Duodenal mucosa (tissue), 2 donors: Measurements from ENCODE around the gene PCNX1.

Experiments used
- H3K27ac ChIP-seq: one replicate; pipeline ENCODE4 v1.7.0; 2013; ENCODE audit warnings: low read depth, low read length
- H3K27me3 ChIP-seq, 2 donors: one replicate each; pipeline ENCODE4 v1.7.0; 2013; ENCODE audit warnings: low read length in 2 of 2, control low read depth in 1 of 2; ENCODE audit not compliant: insufficient read depth in 2 of 2, control insufficient read depth in 1 of 2
- H3K36me3 ChIP-seq, 2 donors: one replicate each; pipeline ENCODE4 v1.7.0; 2013; ENCODE audit warnings: low read length in 2 of 2, control low read depth in 1 of 2; ENCODE audit not compliant: insufficient read depth in 2 of 2, control insufficient read depth in 1 of 2
- H3K4me1 ChIP-seq, 2 donors: one replicate each; pipeline ENCODE4 v1.7.0; 2013; ENCODE audit warnings: low read length in 2 of 2, control low read depth in 1 of 2; ENCODE audit not compliant: insufficient read depth in 2 of 2, control insufficient read depth in 1 of 2
- H3K4me3 ChIP-seq, 2 donors: one replicate each; pipeline ENCODE4 v1.7.0; 2013; ENCODE audit warnings: low read length in 2 of 2, low read depth in 1 of 2
- H3K9ac ChIP-seq, 2 donors: one replicate each; pipeline ENCODE4 v1.7.0; 2013; ENCODE audit warnings: low read length in 2 of 2, low read depth in 1 of 2
- H3K9me3 ChIP-seq, 2 donors: one replicate each; pipeline ENCODE4 v1.7.0; 2013; ENCODE audit warnings: low read length in 2 of 2, control low read depth in 1 of 2; ENCODE audit not compliant: control insufficient read depth in 1 of 2

The PCNX1 gene

DNA sequence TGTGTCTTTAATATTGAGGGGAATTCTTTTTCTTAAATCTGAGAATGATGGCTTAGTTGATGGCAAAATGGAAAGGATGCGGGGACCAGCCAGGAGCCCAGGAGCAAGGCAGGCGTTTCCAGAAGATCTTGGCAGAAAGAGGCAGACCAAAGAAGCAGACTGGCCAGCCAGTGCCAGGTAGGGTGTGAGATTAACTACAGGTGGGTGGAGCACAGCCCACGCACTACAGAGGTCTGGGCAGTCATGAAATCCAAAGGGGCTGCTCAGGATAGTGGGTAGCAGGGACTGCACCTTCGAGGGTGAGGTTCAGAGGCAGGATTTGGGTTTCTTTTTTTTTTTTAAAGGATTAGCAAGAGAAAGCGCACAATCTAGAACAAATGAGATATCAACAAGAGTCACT, 17.7 kb upstream of the PCNX1 start:
- no peak overlapping the region for H3K9ac ChIP-seq
- no peak overlapping the region for H3K27ac ChIP-seq
- H3K27me3 ChIP-seq, result no peaks in the 10 kb centered on the region
- peaks cover 32 to 39% of the 10 kb centered on the region in 2 donors for H3K4me1 ChIP-seq
- no peaks in the 10 kb centered on the region for H3K36me3 ChIP-seq
- H3K9me3 ChIP-seq, result no peaks in the 10 kb centered on the region
- H3K4me3 ChIP-seq, result no peak overlapping the region

DNA sequence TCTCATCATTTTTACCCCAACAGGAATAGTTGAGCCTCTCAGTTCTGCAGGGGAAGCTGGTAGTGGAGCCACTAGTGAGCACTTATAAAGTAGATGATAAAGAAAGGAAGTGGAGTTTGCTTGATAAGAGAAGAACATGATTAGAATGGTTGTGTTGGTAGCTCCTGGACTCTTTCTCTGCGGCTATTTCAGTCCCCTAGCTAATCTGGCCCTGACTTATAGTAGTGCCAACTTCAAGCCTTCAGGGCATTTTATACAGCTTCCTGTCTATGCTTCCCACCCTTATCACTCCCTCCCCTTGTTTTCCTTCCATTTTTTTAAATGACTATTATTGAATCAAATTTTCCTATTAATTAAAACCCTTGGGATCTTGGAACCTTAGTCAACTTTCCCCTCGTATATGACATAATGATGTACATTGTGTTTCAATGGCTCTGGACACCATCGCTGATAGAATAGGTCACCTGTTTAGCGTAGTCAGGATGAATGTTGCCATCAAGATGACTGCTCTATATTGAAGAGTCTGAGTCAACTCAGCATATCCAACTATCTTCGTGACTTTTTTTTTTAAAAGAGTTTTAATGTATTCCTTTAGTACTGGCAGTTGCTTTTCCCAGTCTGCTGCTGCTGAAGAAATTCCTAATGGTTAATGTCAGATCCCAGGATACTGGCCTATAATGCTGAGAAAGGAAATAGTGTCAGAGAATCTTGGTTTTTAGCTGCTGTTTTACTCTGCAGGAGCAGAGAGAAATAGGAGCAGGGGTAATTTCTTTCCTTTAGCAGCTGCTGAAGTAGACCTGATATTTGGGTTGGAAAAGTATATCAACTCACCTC, 16.2 kb upstream of the PCNX1 start:
- H3K4me1 ChIP-seq, result peaks cover 20 to 27% of the 10 kb centered on the region in 2 donors

DNA sequence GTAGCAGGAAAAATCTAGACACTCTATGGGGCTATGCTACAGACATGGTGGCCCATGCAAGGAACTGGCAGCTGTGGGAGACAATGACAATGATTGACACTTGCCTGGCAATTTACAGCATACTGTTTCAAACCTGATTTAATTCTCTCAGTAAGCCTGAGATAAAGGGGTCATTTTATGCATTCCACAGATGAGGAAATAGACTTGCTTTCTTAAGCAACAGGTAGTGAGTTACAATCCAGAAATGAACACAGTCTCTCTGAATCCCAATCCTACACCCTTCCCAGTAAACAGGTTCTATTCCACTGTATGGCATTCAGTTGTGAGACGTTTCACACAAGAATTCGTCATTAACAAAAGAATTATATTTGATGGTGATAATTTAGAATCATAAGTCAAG, 15.5 kb upstream of the PCNX1 start:
- Histone ChIP-seq H3K9me3 (no peaks in the 10 kb centered on the region), H3K27ac (no peak overlapping the region), H3K27me3 (no peaks in the 10 kb centered on the region)

More for the DNA sequence above, 16.2 kb upstream of the PCNX1 start:
- H3K4me3 ChIP-seq, result no peak overlapping the region
- H3K9me3 ChIP-seq, result no peaks in the 10 kb centered on the region
- no peaks in the 10 kb centered on the region for H3K27me3 ChIP-seq
- H3K9ac ChIP-seq, result no peak overlapping the region
- H3K36me3 ChIP-seq, result no peaks in the 10 kb centered on the region
- no peak overlapping the region for H3K27ac ChIP-seq

DNA sequence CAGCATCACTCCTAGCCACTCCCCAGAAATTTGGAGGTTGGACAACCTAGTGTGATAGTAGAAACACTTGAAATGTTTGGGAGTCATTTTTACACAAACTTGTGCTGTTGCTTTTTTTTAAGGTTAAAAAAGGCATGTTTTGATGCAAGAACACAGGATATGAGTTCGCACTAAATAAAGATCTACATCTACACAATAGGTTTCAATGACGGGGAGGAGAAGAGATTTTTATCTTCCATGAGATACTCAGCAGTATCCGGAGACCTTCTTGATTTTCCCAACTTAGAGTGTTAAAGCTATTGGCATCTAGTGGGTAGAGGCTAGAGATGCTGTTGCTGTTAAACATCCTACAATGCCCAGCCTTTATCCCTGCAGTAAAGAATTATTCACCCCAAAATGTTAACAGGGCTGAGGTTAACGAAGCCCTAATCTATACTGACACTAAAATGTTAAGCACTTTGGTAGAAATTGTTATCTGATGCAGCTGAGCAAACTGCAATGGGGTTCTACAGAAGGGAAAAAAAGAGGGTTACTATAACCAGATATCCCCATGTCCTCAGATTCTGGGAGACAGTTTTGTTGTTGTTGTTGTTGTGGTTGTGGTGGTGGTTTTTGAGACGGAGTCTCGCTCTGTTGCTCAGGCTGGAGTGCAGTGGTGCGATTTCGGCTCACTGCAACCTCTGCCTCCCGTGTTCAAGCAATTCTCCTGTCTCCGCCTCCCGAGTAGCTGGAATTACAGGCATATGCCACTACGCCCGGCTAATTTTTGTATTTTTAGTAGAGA, 14.0 kb upstream of the PCNX1 start:
- Histone ChIP-seq H3K27me3 (no peaks in the 10 kb centered on the region), H3K27ac (no peak overlapping the region), H3K36me3 (no peaks in the 10 kb centered on the region), H3K9me3 (no peaks in the 10 kb centered on the region), H3K4me1 (peaks cover 6 to 7% of the 10 kb centered on the region in 2 donors), H3K4me3 (no peak overlapping the region), H3K9ac (no peak overlapping the region)

More for the DNA sequence above, 15.5 kb upstream of the PCNX1 start:
- no peak overlapping the region for H3K9ac ChIP-seq
- H3K4me3 ChIP-seq, result no peak overlapping the region
- H3K4me1 ChIP-seq, result peaks cover 17 to 20% of the 10 kb centered on the region in 2 donors
- H3K36me3 ChIP-seq, result no peaks in the 10 kb centered on the region

DNA sequence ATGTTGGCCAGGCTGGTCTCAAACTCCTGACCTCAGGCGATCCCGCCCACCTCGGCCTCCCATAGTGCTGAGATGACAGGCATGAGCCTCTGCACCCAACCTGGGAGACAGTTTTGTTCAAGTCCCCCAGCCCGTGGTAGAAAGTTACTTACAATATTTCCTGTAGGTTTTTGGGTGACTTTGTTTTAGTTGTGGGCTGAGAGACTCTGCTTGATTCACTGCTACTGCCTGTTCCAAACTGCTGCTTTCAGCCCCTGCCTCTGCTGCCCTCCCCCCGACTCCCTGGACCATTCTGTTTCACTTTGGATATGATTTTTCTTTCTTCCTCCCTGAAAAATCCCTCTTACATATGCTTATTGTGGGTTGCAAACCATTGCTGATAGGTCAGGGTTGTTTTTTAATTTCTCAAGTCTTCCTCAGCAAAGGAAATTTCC, 13.4 kb upstream of the PCNX1 start:
- Histone ChIP-seq H3K36me3 (no peaks in the 10 kb centered on the region), H3K27me3 (no peaks in the 10 kb centered on the region), H3K4me3 (no peak overlapping the region), H3K9me3 (no peaks in the 10 kb centered on the region), H3K9ac (no peak overlapping the region), H3K4me1 (peaks cover 0 to 2% of the 10 kb centered on the region in 2 donors), H3K27ac (no peak overlapping the region)

DNA sequence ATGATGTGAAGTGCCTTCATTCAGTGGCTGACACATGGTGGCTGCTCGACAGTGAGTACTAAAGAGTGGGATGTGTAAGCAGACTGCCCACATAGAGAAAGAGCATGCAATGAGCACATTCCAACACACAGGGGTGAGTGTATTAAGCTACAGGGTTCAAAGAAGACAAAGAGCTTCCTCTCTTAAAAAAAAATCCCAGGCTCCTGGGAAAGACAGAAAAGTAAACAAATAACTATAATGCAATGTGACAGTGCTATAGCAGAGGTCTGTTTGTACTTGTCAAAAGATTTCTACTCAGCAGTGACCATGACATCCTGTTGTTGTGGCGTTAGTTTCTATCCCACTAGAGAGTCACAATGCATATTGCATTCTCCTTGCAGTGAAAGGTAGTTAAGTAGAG, 12.4 kb upstream of the PCNX1 start:
- Histone ChIP-seq H3K9me3 (no peaks in the 10 kb centered on the region), H3K4me3 (no peak overlapping the region), H3K27ac (no peak overlapping the region), H3K9ac (no peak overlapping the region), H3K27me3 (no peaks in the 10 kb centered on the region), H3K36me3 (no peaks in the 10 kb centered on the region), H3K4me1 (no peaks in the 10 kb centered on the region)

DNA sequence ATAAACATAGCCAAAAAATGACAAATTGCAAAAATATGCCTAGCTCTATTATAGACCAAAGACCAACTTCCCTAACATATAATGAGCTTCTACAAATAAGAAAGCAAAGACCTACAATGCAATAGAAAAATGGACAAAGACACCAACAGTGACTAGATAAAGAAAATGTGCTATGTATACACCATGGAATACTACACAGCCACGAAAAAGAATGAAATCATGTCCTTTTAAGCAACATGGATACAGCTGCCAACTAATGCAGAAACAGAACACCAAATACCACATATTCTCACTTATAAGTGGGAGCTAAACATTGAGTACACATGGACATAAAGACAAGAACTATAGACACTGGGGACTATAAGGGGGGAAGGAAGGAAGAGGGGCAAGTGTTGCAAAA, 10.9 kb upstream of the PCNX1 start:
- Histone ChIP-seq H3K4me1 (no peaks in the 10 kb centered on the region), H3K27me3 (no peaks in the 10 kb centered on the region), H3K9ac (no peak overlapping the region), H3K27ac (no peak overlapping the region), H3K9me3 (no peaks in the 10 kb centered on the region), H3K36me3 (no peaks in the 10 kb centered on the region), H3K4me3 (no peak overlapping the region)

DNA sequence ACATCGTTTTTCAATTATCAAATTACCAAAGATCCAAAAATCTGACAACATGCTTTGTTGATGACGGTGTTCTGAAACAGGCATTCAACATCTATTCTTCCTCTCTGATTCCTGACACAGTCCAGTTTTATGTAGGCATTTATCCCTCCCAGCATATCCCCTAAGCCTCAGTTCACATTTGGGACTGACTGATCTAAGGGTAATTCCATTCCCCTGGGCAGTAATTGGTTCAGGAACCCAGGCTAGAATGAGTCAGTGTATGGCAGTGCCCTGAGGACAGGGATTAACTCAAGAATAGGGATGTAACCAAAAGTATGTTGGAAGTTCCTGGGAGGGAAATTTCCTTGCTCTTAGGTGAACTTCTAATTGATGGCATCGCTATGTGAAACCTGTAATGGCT, 10.3 kb upstream of the PCNX1 start:
- Histone ChIP-seq H3K9ac (no peak overlapping the region), H3K4me1 (no peaks in the 10 kb centered on the region), H3K27me3 (no peaks in the 10 kb centered on the region), H3K27ac (no peak overlapping the region), H3K9me3 (no peaks in the 10 kb centered on the region), H3K36me3 (no peaks in the 10 kb centered on the region), H3K4me3 (no peak overlapping the region)

DNA sequence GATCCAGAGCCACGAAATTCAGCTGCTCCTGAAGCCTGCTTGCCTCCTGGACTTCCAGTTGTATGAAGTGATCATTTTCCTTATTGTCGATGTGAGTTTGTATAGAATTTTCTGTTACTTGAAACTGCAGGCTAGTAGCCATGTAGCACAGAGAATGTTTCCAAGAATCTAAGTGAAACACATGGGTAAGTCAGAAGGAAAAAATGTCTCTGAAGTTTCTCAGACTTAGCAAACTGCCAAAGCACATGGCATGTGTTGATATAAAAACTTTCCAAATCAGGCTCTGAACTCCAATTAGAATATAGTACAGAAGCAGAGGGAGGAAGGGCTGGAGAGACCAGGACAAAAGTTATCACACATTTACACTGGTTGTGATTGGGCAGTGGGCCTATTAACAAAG, 9.8 kb upstream of the PCNX1 start:
- H3K9me3 ChIP-seq, result no peaks in the 10 kb centered on the region
- H3K27ac ChIP-seq, result no peak overlapping the region
- no peak overlapping the region for H3K4me3 ChIP-seq
- H3K4me1 ChIP-seq, result no peaks in the 10 kb centered on the region
- H3K9ac ChIP-seq, result no peak overlapping the region
- H3K36me3 ChIP-seq, result no peaks in the 10 kb centered on the region
- no peaks in the 10 kb centered on the region for H3K27me3 ChIP-seq

DNA sequence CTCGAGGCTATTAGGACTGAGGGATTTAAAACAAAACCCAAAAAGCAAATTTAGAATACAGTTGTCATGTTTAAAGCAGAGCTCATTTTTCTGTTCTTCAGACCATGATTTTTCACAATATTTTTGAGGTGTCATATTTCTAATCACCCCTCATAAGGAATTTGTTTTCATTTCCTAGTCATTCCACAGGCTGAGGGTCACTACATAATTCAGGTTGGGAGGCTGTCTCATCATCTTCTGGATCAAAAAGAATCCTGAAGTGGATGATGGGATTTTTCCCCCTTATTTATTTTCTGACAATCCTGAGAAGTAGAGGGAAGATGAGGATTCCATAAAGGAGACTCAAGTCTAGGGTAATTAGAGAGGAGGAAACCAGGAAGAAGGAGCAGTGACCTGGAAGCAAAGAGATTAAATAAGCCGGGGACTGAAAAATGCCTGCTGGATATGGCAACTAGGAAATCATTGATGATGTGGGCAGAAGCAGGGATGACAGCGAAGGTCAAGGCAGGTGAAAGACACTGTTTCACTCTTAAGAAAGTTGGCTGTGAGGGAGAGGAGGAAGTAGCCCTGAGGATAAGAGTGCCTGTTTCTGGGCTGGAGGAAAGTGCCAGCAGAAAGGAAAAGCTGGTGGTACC, 9.0 kb upstream of the PCNX1 start:
- H3K27ac ChIP-seq, result no peak overlapping the region
- H3K4me3 ChIP-seq, result no peak overlapping the region
- no peak overlapping the region for H3K9ac ChIP-seq

More for the DNA sequence above, 9.0 kb upstream of the PCNX1 start:
- Histone ChIP-seq H3K27me3 (no peaks in the 10 kb centered on the region), H3K36me3 (no peaks in the 10 kb centered on the region), H3K4me1 (no peaks in the 10 kb centered on the region), H3K9me3 (no peaks in the 10 kb centered on the region)
